ENCODE data around the gene BRI3.

- TF ChIP-seq CTCF (IDR thresholded peaks at IDR 0.05; ENCODE audit: insufficient read depth, low read length), result no peak
- no peak for TF ChIP-seq POLR2AphosphoS5 (IDR thresholded peaks at IDR 0.05; ENCODE audit: low read depth)
- TF ChIP-seq REST (IDR thresholded peaks at IDR 0.05; ENCODE audit: insufficient replicate concordance, low read depth), result no peak
- TF ChIP-seq GABPA (IDR thresholded peaks at IDR 0.05; ENCODE audit: low read depth), result no peak
- TF ChIP-seq SPI1 (IDR thresholded peaks at IDR 0.05; ENCODE audit: borderline replicate concordance, low read depth), result no peak
Measured at GRCh38 chr7:98317366-98318040, 36.0 kb downstream of the BRI3 start.

Measured in HL-60 (cell line).